Hepatocyte (in vitro differentiated cells): ENCODE measurements around the gene SH3RF1. TPM values are rescaled to one million over a fixed set of nuclear protein-coding genes. Genes with fewer than 3 reads are reported as not detected.
A peak's percentile ranks its signal among the peaks of the same experiment; 100 is the strongest.

ENCODE experiments used
- DNase-seq: peaks from one replicate; pipeline ENCODE4 v3.0.0-alpha.2; 2016; ENCODE audit warnings: low spot score
- H2AFZ ChIP-seq: fragments of 200-600 bp; sonication (generic); 2 replicates; pipeline ENCODE4 v1.6.0; 2016; ENCODE audit warnings: antibody characterized with exemption, mild to moderate bottlenecking
- H3K27ac ChIP-seq: fragments of 200-600 bp; sonication (generic); 2 replicates; pipeline ENCODE4 v1.5.1; 2016; ENCODE audit warnings: mild to moderate bottlenecking
- H3K27me3 ChIP-seq: fragments of 200-600 bp; sonication (generic); 2 replicates; pipeline ENCODE4 v1.6.1; 2016
- H3K36me3 ChIP-seq: fragments of 200-600 bp; sonication (generic); replicated peaks from 2 replicates; pipeline ENCODE4 v1.5.1; 2016; ENCODE audit warnings: low read depth; ENCODE audit not compliant: insufficient read depth
- H3K4me1 ChIP-seq: fragments of 200-600 bp; sonication (generic); 2 replicates; pipeline ENCODE4 v1.5.1; 2016; ENCODE audit warnings: mild to moderate bottlenecking, moderate library complexity; ENCODE audit not compliant: insufficient read depth
- H3K4me2 ChIP-seq: fragments of 200-600 bp; sonication (generic); 2 replicates; pipeline ENCODE4 v1.6.0; 2016
- H3K4me3 ChIP-seq: fragments of 200-600 bp; sonication (generic); 2 replicates; pipeline ENCODE4 v1.5.1; 2016; ENCODE audit warnings: mild to moderate bottlenecking
- H3K79me2 ChIP-seq: fragments of 200-600 bp; sonication (generic); 2 replicates; pipeline ENCODE4 v1.6.0; 2017; ENCODE audit warnings: mild to moderate bottlenecking
- H3K9me2 ChIP-seq: fragments of 200-600 bp; sonication (generic); replicated peaks from 2 replicates; pipeline ENCODE4 v1.6.0; 2017; ENCODE audit warnings: mild to moderate bottlenecking; ENCODE audit not compliant: insufficient read depth
- H3K9me3 ChIP-seq: fragments of 200-600 bp; sonication (generic); 2 replicates; pipeline ENCODE4 v1.5.1; 2016; ENCODE audit warnings: low read depth, mild to moderate bottlenecking
- H4K20me1 ChIP-seq: fragments of 200-600 bp; sonication (generic); 2 replicates; pipeline ENCODE4 v1.6.0; 2016; ENCODE audit warnings: mild to moderate bottlenecking; ENCODE audit not compliant: insufficient read depth, poor library complexity, severe bottlenecking
- EZH2 ChIP-seq: fragments of 200-600 bp; sonication (generic); IDR thresholded peaks from 2 replicates; pipeline ENCODE4 v1.6.1; 2016; ENCODE audit warnings: antibody characterized with exemption, mild to moderate bottlenecking, borderline replicate concordance
- EZH2phosphoT487 ChIP-seq: fragments of 200-600 bp; sonication (generic); IDR thresholded peaks from one replicate; pipeline ENCODE4 v1.6.1; 2018; ENCODE audit warnings: antibody characterized with exemption, mild to moderate bottlenecking, low read depth, moderate library complexity; ENCODE audit not compliant: unreplicated experiment, severe bottlenecking
- WGBS: methylation state at CpG from one replicate; pipeline ENCODE4 v1.1.6; 2016; ENCODE audit warnings: low lambda C conversion rate; ENCODE audit errors: missing lambda C conversion rate; 5-methylcytosine and 5-hydroxymethylcytosine counted together
- polyA plus RNA-seq: library from polyadenylated mRNA; unstranded; fragments of >200 nt; fragmentation: Nextera tagmentation; extraction: Ambion mirVana; gene quantifications from 2 replicates; pipeline ENCODE4 v1.2.1, GENCODE V29; 2016
- total RNA-seq: library from RNA; depleted of rRNA; stranded (reverse); fragments of >200 nt; gene quantifications from 2 replicates; pipeline ENCODE4 v1.2.3, GENCODE V29; 2014
- TF ChIP-seq, protein P1 (sequence below): fragments of 200-600 bp; sonication (generic); IDR thresholded peaks from 2 replicates; pipeline ENCODE4 v1.5.1; 2016; ENCODE audit warnings: antibody characterized with exemption, mild to moderate bottlenecking; ENCODE audit not compliant: poor library complexity

Gene SH3RF1
- total and polyA plus RNA-seq, 2 experiments from 2014 or later, result 15.5 to 16.4 TPM

GRCh38 chr4:169246279-169246678 lies 24.5 kb downstream of the SH3RF1 start:
- H3K9me2 ChIP-seq, result no peaks in the 10 kb centered on the region
- no peak overlapping the region for H3K4me2 ChIP-seq
- H3K4me1 ChIP-seq, result peaks cover 28% of the 10 kb centered on the region
- WGBS, result 79% methylated on average over 3 of the region's 3 CpGs
- H3K9me3 ChIP-seq, result no peaks in the 10 kb centered on the region
- H3K4me3 ChIP-seq, result no peak overlapping the region
- no peaks in the 10 kb centered on the region for H3K27me3 ChIP-seq
- no peak overlapping the region for H3K27ac ChIP-seq
- peaks cover 10% of the 10 kb centered on the region for H4K20me1 ChIP-seq
- peaks cover 96% of the 10 kb centered on the region for H3K79me2 ChIP-seq
- DNase-seq, result no peak
- H2AFZ ChIP-seq, result no peak overlapping the region
- no peak for TF ChIP-seq EZH2
- TF ChIP-seq EZH2phosphoT487, result no peak
- TF ChIP-seq, protein P1, sequence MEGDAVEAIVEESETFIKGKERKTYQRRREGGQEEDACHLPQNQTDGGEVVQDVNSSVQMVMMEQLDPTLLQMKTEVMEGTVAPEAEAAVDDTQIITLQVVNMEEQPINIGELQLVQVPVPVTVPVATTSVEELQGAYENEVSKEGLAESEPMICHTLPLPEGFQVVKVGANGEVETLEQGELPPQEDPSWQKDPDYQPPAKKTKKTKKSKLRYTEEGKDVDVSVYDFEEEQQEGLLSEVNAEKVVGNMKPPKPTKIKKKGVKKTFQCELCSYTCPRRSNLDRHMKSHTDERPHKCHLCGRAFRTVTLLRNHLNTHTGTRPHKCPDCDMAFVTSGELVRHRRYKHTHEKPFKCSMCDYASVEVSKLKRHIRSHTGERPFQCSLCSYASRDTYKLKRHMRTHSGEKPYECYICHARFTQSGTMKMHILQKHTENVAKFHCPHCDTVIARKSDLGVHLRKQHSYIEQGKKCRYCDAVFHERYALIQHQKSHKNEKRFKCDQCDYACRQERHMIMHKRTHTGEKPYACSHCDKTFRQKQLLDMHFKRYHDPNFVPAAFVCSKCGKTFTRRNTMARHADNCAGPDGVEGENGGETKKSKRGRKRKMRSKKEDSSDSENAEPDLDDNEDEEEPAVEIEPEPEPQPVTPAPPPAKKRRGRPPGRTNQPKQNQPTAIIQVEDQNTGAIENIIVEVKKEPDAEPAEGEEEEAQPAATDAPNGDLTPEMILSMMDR, result no peak
- no peaks in the 10 kb centered on the region for H3K36me3 ChIP-seq

DNA sequence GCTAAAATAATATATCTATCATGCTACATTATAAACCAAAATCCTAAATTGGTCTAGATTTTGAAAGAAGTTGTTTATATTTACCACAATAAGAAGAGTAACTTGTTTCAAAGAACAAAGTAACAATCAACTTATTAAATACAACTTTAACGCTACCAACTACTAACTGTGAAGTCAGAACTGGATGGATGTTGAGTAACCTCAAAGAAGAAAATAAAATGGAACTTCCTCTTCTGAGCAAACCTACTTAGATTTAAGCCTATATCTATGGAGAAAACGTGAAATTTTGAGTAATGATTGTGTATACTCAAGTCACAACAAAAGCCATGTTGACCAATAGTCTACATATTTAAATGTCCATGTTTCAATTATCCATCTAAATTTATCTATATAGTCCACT lies 25.7 kb downstream of the SH3RF1 start:
- H4K20me1 ChIP-seq, result peaks cover 10% of the 10 kb centered on the region
- no peak overlapping the region for H3K27ac ChIP-seq
- H2AFZ ChIP-seq, result no peak overlapping the region
- peaks cover 96% of the 10 kb centered on the region for H3K79me2 ChIP-seq
- TF ChIP-seq EZH2, result no peak
- TF ChIP-seq, protein P1, result no peak
- TF ChIP-seq EZH2phosphoT487, result no peak
- H3K9me2 ChIP-seq, result no peaks in the 10 kb centered on the region
- 100% methylated on average over 2 of the region's 2 CpGs for WGBS
- H3K27me3 ChIP-seq, result no peaks in the 10 kb centered on the region
- H3K9me3 ChIP-seq, result no peaks in the 10 kb centered on the region
- no peak overlapping the region for H3K4me3 ChIP-seq
- H3K4me2 ChIP-seq, result no peak overlapping the region
- H3K36me3 ChIP-seq, result no peaks in the 10 kb centered on the region
- DNase-seq, result no peak
- peaks cover 18% of the 10 kb centered on the region for H3K4me1 ChIP-seq

GRCh38 chr4:169243825-169244609 lies 26.7 kb downstream of the SH3RF1 start:
- DNase-seq, result no peak
- H3K27me3 ChIP-seq, result no peaks in the 10 kb centered on the region
- H3K9me2 ChIP-seq, result no peaks in the 10 kb centered on the region
- H3K4me2 ChIP-seq, result peak overlapping the region; percentile 18
- TF ChIP-seq, protein P1, result no peak
- TF ChIP-seq EZH2phosphoT487, result no peak
- H2AFZ ChIP-seq, result no peak overlapping the region
- H3K4me3 ChIP-seq, result no peak overlapping the region
- no peaks in the 10 kb centered on the region for H3K9me3 ChIP-seq
- peaks cover 14% of the 10 kb centered on the region for H3K4me1 ChIP-seq
- peaks cover 100% of the 10 kb centered on the region for H3K79me2 ChIP-seq
- WGBS, result 77% methylated on average over 2 of the region's 2 CpGs
- peak overlapping the region; percentile 15 for H3K27ac ChIP-seq
- H4K20me1 ChIP-seq, result peaks cover 13% of the 10 kb centered on the region
- H3K36me3 ChIP-seq, result no peaks in the 10 kb centered on the region
